NT2/D1 (cell line): Measurements from ENCODE around the gene CAPN9.
"Not testable (repeated sequence)": the region's sequence is repeated elsewhere in the genome, so short reads cannot be mapped to it uniquely, and the experiment has no call there.

Source experiments
- DNase-seq: peaks from one replicate; pipeline ENCODE4 v3.0.0-alpha.2; 2011; ENCODE audit warnings: low read depth, low spot score
- H3K27me3 ChIP-seq: 2 replicates; pipeline ENCODE4 v1.6.0; 2011; ENCODE audit warnings: mild to moderate bottlenecking; ENCODE audit not compliant: insufficient read length, insufficient read depth
- H3K36me3 ChIP-seq: 2 replicates; pipeline ENCODE4 v1.6.1; 2011; ENCODE audit warnings: mild to moderate bottlenecking, low read length, mixed read lengths; ENCODE audit not compliant: insufficient read depth, insufficient read length
- H3K4me1 ChIP-seq: 2 replicates; pipeline ENCODE4 v1.5.1; 2011; ENCODE audit not compliant: insufficient read depth, insufficient read length
- H3K4me3 ChIP-seq: 2 replicates; pipeline ENCODE4 v1.5.1; 2011; ENCODE audit warnings: low read depth; ENCODE audit not compliant: insufficient read length
- H3K9ac ChIP-seq: 2 replicates; pipeline ENCODE4 v1.6.0; 2011; ENCODE audit warnings: low read depth; ENCODE audit not compliant: insufficient read length
- H3K9me3 ChIP-seq: 2 replicates; pipeline ENCODE4 v1.5.1; 2011; ENCODE audit warnings: mild to moderate bottlenecking, low read length; ENCODE audit not compliant: insufficient read depth
- SUZ12 ChIP-seq: IDR thresholded peaks from 2 replicates; pipeline ENCODE4 v1.6.1; 2011; ENCODE audit not compliant: insufficient read length, insufficient read depth; ENCODE audit errors: extremely low read depth
- YY1 ChIP-seq: IDR thresholded peaks from 2 replicates; pipeline ENCODE4 v1.6.1; 2011; ENCODE audit not compliant: insufficient read length, insufficient read depth
- ZNF274 ChIP-seq: IDR thresholded peaks from 2 replicates; pipeline ENCODE4 v1.6.1; 2011; ENCODE audit warnings: mild to moderate bottlenecking, low read depth, low read length

CAPN9 gene

GRCh38 chr1:230747127-230747730, at the start of gene CAPN9:
CAPN9 (plus strand) TSS chr1:230747388; CDS start chr1:230747497, 109 bp downstream.
- H3K4me3 ChIP-seq: no peak within 1 kb of the TSS
- H3K9ac ChIP-seq: no peak within 1 kb of the TSS
- TF ChIP-seq ZNF274: no peak
- TF ChIP-seq YY1: no peak
- TF ChIP-seq SUZ12: no peak
- H3K36me3 ChIP-seq: no peaks in the 10 kb centered on the region
- no peak for DNase-seq
- H3K9me3 ChIP-seq: no peaks in the 10 kb centered on the region
- H3K4me1 ChIP-seq: peaks cover 21% of the 10 kb centered on the region
- H3K27me3 ChIP-seq: no peaks in the 10 kb centered on the region

GRCh38 chr1:230698130-230698529, 49.1 kb upstream of the CAPN9 start:
- Histone ChIP-seq H3K9ac (no peak overlapping the region), H3K9me3 (no peaks in the 10 kb centered on the region), H3K36me3 (peaks cover 20% of the 10 kb centered on the region), H3K4me3 (no peak overlapping the region), H3K4me1 (peaks cover 7% of the 10 kb centered on the region), H3K27me3 (no peaks in the 10 kb centered on the region)
- no peak for DNase-seq
- no peak for TF ChIP-seq SUZ12
- no peak for TF ChIP-seq YY1
- no peak for TF ChIP-seq ZNF274

GRCh38 chr1:230698964-230699363, 48.2 kb upstream of the CAPN9 start:
- not testable (repeated sequence) for DNase-seq, H3K4me3 ChIP-seq, H3K27me3 ChIP-seq, H3K9ac ChIP-seq, H3K9me3 ChIP-seq, H3K4me1 ChIP-seq
- peaks cover 11% of the 10 kb centered on the region for H3K36me3 ChIP-seq

- peaks cover 4% of the 10 kb centered on the region for H3K4me1 ChIP-seq
- H3K27me3 ChIP-seq: no peaks in the 10 kb centered on the region
- TF ChIP-seq SUZ12 (no peak), YY1 (no peak), ZNF274 (no peak)
These were observed 47.5 kb upstream of the CAPN9 start for GRCh38 chr1:230699716-230700115.

GRCh38 chr1:230700132-230700531, 47.1 kb upstream of the CAPN9 start:
- TF ChIP-seq SUZ12 (no peak), YY1 (no peak), ZNF274 (no peak)
- no peaks in the 10 kb centered on the region for H3K27me3 ChIP-seq
- DNase-seq: no peak

More at GRCh38 chr1:230699716-230700115, 47.5 kb upstream of the CAPN9 start:
- Histone ChIP-seq H3K36me3 (peaks cover 7% of the 10 kb centered on the region), H3K9me3 (no peaks in the 10 kb centered on the region), H3K9ac (no peak overlapping the region), H3K4me3 (no peak overlapping the region)
- DNase-seq: no peak

GRCh38 chr1:230701434-230701833, 45.8 kb upstream of the CAPN9 start:
- Histone ChIP-seq H3K9me3 (no peaks in the 10 kb centered on the region), H3K4me3 (no peak overlapping the region), H3K4me1 (no peaks in the 10 kb centered on the region), H3K36me3 (no peaks in the 10 kb centered on the region), H3K9ac (no peak overlapping the region), H3K27me3 (no peaks in the 10 kb centered on the region)
- DNase-seq: no peak
- TF ChIP-seq YY1 (no peak), ZNF274 (no peak), SUZ12 (no peak)

More at GRCh38 chr1:230700132-230700531, 47.1 kb upstream of the CAPN9 start:
- peaks cover under 1% of the 10 kb centered on the region for H3K4me1 ChIP-seq
- H3K36me3 ChIP-seq: peaks cover 3% of the 10 kb centered on the region
- no peak overlapping the region for H3K9ac ChIP-seq
- H3K9me3 ChIP-seq: no peaks in the 10 kb centered on the region
- no peak overlapping the region for H3K4me3 ChIP-seq

- TF ChIP-seq SUZ12: no peak
- TF ChIP-seq YY1: no peak
- no peak for TF ChIP-seq ZNF274
- Histone ChIP-seq H3K9me3 (no peaks in the 10 kb centered on the region), H3K36me3 (no peaks in the 10 kb centered on the region), H3K9ac (no peak overlapping the region), H3K27me3 (no peaks in the 10 kb centered on the region), H3K4me1 (no peaks in the 10 kb centered on the region), H3K4me3 (no peak overlapping the region)
- no peak for DNase-seq
These were observed 45.1 kb upstream of the CAPN9 start for GRCh38 chr1:230701895-230702768.
